ENCODE results near the gene BCL11A.

DNA sequence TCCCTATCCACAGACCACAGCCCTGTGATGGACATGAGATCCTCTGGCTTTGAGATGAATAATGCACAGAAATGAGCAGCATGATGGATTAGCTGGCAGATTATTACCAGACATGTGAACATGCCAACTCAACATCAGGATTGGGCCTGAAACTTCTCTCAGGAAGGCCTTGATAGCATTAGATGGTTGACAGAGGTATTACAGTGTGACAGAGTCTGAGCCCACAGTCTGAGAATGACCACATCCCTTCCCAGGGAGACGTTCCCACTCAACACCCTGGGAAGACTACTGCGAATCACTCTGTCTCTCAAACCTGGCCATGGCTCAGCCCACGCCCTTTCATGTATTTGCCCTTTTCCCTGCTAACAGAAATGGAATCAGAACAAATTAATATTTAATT lies 66.9 kb downstream of the BCL11A start:
- TF ChIP-seq EZH2phosphoT487 (IDR thresholded peaks at IDR 0.05; ENCODE audit: insufficient read depth, low read depth) (no peak), EZH2 (IDR thresholded peaks at IDR 0.05; ENCODE audit: insufficient read depth, poor library complexity, severe bottlenecking) (no peak)

All from GM23248 (cell line).